ENCODE results near the gene EPHA2.

DNA sequence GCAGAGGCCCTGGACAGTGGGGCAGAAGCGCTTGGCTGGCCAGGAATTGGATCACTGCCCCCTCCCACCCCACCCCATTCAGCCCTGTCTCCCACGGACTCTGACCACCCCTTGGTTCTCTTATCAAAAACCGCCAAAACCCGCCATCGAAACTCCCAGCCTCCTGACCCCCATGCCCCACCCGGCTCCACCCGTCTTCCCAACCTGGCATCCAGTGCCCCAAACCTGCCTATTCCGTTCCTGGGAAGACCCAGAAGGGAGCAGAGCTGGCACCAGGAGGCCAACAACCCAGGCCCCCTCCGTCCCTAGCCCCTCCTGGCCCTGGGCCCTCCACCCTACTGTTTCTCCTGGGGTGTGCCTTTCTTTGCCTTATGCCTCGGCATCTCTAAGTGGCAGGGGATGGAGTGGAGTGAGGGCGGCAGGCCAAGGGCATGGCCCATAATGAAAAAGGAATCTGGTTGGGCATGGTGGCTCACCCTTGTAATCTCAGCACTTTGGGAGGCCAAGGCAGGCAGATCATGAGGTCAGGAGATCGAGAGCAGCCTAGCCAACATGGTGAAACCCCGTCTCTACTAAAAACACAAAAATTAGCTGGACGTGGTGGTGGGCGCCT lies 16.5 kb upstream of the EPHA2 start:
- TF ChIP-seq, protein P1, sequence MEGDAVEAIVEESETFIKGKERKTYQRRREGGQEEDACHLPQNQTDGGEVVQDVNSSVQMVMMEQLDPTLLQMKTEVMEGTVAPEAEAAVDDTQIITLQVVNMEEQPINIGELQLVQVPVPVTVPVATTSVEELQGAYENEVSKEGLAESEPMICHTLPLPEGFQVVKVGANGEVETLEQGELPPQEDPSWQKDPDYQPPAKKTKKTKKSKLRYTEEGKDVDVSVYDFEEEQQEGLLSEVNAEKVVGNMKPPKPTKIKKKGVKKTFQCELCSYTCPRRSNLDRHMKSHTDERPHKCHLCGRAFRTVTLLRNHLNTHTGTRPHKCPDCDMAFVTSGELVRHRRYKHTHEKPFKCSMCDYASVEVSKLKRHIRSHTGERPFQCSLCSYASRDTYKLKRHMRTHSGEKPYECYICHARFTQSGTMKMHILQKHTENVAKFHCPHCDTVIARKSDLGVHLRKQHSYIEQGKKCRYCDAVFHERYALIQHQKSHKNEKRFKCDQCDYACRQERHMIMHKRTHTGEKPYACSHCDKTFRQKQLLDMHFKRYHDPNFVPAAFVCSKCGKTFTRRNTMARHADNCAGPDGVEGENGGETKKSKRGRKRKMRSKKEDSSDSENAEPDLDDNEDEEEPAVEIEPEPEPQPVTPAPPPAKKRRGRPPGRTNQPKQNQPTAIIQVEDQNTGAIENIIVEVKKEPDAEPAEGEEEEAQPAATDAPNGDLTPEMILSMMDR (IDR thresholded peaks at IDR 0.05), result no peak
- TF ChIP-seq POLR2AphosphoS5 (IDR thresholded peaks at IDR 0.05) (no peak), POLR2A (IDR thresholded peaks at IDR 0.05) (no peak), EP300 (IDR thresholded peaks at IDR 0.05) (no peak)
